ENCODE data around the gene LYPLA2.
"Not testable (repeated sequence)": the region's sequence is repeated elsewhere in the genome, so short reads cannot be mapped to it uniquely, and the experiment has no call there.

LYPLA2 gene

DNA sequence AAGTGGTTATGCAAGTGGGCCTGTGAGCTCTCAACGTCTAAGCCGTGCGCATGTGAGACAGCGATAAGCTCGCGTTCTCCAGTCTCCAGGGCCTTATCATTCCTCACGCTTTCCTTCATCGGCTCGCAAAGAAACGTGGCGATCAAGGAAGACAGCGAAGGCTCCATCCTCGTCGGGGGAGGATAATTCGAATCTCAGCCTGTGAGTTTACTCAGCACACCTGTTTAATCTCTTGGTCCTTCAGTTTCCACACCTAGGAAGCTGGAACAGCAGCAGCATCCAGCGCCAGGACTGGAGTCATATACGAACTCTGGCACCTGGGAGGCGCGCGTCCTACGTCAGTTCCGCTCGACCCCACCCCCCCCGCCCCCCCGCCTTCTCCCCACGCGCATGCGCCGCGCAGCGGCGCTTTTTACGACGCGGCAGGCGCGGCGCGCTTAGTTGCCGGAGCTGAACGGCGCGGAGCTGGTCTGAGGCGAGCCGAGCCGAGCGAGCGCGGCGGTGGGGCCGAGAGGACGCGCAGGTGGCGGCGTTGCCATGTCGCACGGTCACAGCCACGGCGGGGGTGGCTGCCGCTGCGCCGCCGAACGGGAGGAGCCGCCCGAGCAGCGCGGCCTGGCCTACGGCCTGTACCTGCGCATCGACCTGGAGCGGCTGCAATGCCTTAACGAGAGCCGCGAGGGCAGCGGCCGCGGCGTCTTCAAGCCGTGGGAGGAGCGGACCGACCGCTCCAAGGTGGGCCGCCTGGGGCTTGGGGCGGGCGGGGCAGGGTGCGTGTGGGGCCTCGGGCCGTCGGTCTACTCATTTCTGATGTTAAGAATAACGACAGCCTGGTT, 12.7 kb upstream of the LYPLA2 start, which contains the start of gene PITHD1:
TSS of gene PITHD1 (plus strand) at position 440 of the 836 bp plus-strand sequence. CDS start at position 538, 98 bp downstream.
- Histone ChIP-seq H4K20me1 (ENCODE audit: low read depth, low read length) (no peaks in the 10 kb centered on the region; the same call in 1 of the 2 replicates), H3K27me3 (ENCODE audit: low read length) (no peaks in the 10 kb centered on the region), H3K4me2 (ENCODE audit: low read depth, low read length, poor library complexity, severe bottlenecking) (peak within 1 kb of the TSS; percentile 97), H2AFZ (ENCODE audit: low read depth, low read length, severe bottlenecking) (peak within 1 kb of the TSS; percentile 97), H3K4me3 (ENCODE audit: insufficient read depth, low read length, poor library complexity, severe bottlenecking) (peak within 1 kb of the TSS; percentile 100), H3K9me3 (ENCODE audit: insufficient read depth, low read length) (no peaks in the 10 kb centered on the region), H3F3A (ENCODE audit: insufficient read depth) (peaks cover 5% of the 10 kb centered on the region), H3K36me3 (ENCODE audit: low read length) (0 out of 2 replicates have a peak, but pooled peaks cover 3% of the 10 kb centered on the region), H3K9me2 (replicated peaks; ENCODE audit: insufficient read depth, low read length) (no peaks in the 10 kb centered on the region), H3K27ac (ENCODE audit: low read depth, low read length) (peak within 1 kb of the TSS; percentile 57), H3K9ac (ENCODE audit: low read length) (peak within 1 kb of the TSS; percentile 97), H3K79me2 (ENCODE audit: insufficient read depth, low read length) (peaks cover 43% of the 10 kb centered on the region)
- TF ChIP-seq, protein P1, sequence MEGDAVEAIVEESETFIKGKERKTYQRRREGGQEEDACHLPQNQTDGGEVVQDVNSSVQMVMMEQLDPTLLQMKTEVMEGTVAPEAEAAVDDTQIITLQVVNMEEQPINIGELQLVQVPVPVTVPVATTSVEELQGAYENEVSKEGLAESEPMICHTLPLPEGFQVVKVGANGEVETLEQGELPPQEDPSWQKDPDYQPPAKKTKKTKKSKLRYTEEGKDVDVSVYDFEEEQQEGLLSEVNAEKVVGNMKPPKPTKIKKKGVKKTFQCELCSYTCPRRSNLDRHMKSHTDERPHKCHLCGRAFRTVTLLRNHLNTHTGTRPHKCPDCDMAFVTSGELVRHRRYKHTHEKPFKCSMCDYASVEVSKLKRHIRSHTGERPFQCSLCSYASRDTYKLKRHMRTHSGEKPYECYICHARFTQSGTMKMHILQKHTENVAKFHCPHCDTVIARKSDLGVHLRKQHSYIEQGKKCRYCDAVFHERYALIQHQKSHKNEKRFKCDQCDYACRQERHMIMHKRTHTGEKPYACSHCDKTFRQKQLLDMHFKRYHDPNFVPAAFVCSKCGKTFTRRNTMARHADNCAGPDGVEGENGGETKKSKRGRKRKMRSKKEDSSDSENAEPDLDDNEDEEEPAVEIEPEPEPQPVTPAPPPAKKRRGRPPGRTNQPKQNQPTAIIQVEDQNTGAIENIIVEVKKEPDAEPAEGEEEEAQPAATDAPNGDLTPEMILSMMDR (IDR thresholded peaks at IDR 0.05; ENCODE audit: insufficient read depth, low read length, poor library complexity, severe bottlenecking): no peak

DNA sequence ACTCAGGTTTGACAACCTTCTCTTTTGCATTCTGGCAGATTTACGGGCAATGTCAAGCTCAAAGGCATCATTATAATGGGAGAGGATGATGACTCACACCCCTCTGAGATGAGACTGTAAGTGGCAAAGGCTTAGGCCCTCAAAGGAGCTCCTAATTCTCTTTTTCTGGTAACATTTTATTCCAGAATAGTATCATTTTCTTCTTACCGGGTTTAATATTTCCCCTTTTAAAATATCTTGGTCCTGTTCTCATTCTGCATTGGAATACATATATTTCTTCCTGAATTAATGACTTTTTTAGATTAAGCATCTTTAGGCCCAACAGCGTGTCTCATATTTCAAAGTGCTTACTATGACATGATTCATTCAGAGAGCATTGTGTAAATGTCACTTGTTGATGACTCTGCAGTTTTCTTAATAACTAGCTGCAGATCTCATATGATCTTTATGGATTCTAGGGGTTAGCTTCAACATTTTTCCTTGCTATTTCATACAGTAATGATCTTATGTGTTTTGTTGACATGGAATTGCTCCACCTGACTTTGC, 11.0 kb upstream of the LYPLA2 start:
- H4K20me1 ChIP-seq (ENCODE audit: low read depth, low read length): no peaks in the 10 kb centered on the region; the same call in 1 of the 2 replicates
- no peak overlapping the region for H3K4me3 ChIP-seq (ENCODE audit: insufficient read depth, low read length, poor library complexity, severe bottlenecking)
- peak overlapping the region; percentile 97 for H3K4me2 ChIP-seq (ENCODE audit: low read depth, low read length, poor library complexity, severe bottlenecking)
- H3K9ac ChIP-seq (ENCODE audit: low read length): peak overlapping the region; percentile 97
- no peak overlapping the region for H2AFZ ChIP-seq (ENCODE audit: low read depth, low read length, severe bottlenecking)
- H3K9me2 ChIP-seq (replicated peaks; ENCODE audit: insufficient read depth, low read length): no peaks in the 10 kb centered on the region
- no peak for TF ChIP-seq EZH2phosphoT487 (conservative IDR thresholded peaks at IDR 0.05; ENCODE audit: low read length)
- TF ChIP-seq, protein P1 (IDR thresholded peaks at IDR 0.05; ENCODE audit: insufficient read depth, low read length, poor library complexity, severe bottlenecking): no peak
- H3K27ac ChIP-seq (ENCODE audit: low read depth, low read length): no peak overlapping the region
- peaks cover 47% of the 10 kb centered on the region for H3K79me2 ChIP-seq (ENCODE audit: insufficient read depth, low read length)
- H3K27me3 ChIP-seq (ENCODE audit: low read length): no peaks in the 10 kb centered on the region
- H3K36me3 ChIP-seq (ENCODE audit: low read length): peaks cover 7% of the 10 kb centered on the region; the same call in 1 of the 2 replicates
- H3K9me3 ChIP-seq (ENCODE audit: insufficient read depth, low read length): no peaks in the 10 kb centered on the region
- H3F3A ChIP-seq (ENCODE audit: insufficient read depth): peaks cover 5% of the 10 kb centered on the region

- H3K27me3 ChIP-seq (ENCODE audit: low read length); H2AFZ ChIP-seq (ENCODE audit: low read depth, low read length, severe bottlenecking); H3K4me2 ChIP-seq (ENCODE audit: low read depth, low read length, poor library complexity, severe bottlenecking); H3K4me3 ChIP-seq (ENCODE audit: insufficient read depth, low read length, poor library complexity, severe bottlenecking); H3K9me2 ChIP-seq (replicated peaks; ENCODE audit: insufficient read depth, low read length); H3K27ac ChIP-seq (ENCODE audit: low read depth, low read length); H3K9me3 ChIP-seq (ENCODE audit: insufficient read depth, low read length); H3K9ac ChIP-seq (ENCODE audit: low read length); H4K20me1 ChIP-seq (ENCODE audit: low read depth, low read length); H3F3A ChIP-seq (ENCODE audit: insufficient read depth): not testable (repeated sequence)
- H3K36me3 ChIP-seq (ENCODE audit: low read length): peaks cover 22% of the 10 kb centered on the region
- peaks cover 33% of the 10 kb centered on the region for H3K79me2 ChIP-seq (ENCODE audit: insufficient read depth, low read length)
Measured at GRCh38 chr1:23783141-23783540, 7.8 kb upstream of the LYPLA2 start.

DNA sequence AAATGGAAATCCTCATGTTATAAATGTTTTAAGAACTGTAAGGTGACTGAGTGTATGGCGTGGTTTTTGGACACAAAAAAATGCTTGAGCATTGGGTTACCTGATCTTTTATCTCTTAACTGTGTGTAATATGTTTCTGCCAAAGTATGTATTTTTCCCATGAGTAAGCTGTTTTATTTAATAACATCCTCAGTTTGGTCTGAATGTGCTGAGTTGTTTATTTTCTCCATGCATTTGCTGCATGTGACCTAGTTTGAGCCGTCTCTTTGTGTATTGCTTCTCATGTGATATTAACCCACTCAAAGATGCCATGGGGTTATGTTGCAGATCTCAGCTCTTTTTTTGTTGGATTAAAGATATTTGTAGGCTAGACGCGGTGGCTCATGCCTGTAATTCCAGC, 6.1 kb upstream of the LYPLA2 start:
- no peak overlapping the region for H3K4me2 ChIP-seq (ENCODE audit: low read depth, low read length, poor library complexity, severe bottlenecking)

More for the DNA sequence above, 6.1 kb upstream of the LYPLA2 start:
- Histone ChIP-seq H2AFZ (ENCODE audit: low read depth, low read length, severe bottlenecking) (no peak overlapping the region), H3K27me3 (ENCODE audit: low read length) (no peaks in the 10 kb centered on the region), H3K9me3 (ENCODE audit: insufficient read depth, low read length) (no peaks in the 10 kb centered on the region), H3K79me2 (ENCODE audit: insufficient read depth, low read length) (peaks cover 17% of the 10 kb centered on the region), H3K9ac (ENCODE audit: low read length) (no peak overlapping the region), H3K27ac (ENCODE audit: low read depth, low read length) (no peak overlapping the region), H3K4me3 (ENCODE audit: insufficient read depth, low read length, poor library complexity, severe bottlenecking) (no peak overlapping the region), H3F3A (ENCODE audit: insufficient read depth) (peaks cover 13% of the 10 kb centered on the region), H4K20me1 (ENCODE audit: low read depth, low read length) (no peaks in the 10 kb centered on the region), H3K9me2 (replicated peaks; ENCODE audit: insufficient read depth, low read length) (no peaks in the 10 kb centered on the region), H3K36me3 (ENCODE audit: low read length) (peaks cover 22% of the 10 kb centered on the region)
- no peak for TF ChIP-seq EZH2phosphoT487 (conservative IDR thresholded peaks at IDR 0.05; ENCODE audit: low read length)
- TF ChIP-seq, protein P1 (IDR thresholded peaks at IDR 0.05; ENCODE audit: insufficient read depth, low read length, poor library complexity, severe bottlenecking): no peak
